ENCODE measurements around the gene HENMT1.
"Not testable (repeated sequence)": the region's sequence is repeated elsewhere in the genome, so short reads cannot be mapped to it uniquely, and the experiment has no call there.

Gene HENMT1

DNA sequence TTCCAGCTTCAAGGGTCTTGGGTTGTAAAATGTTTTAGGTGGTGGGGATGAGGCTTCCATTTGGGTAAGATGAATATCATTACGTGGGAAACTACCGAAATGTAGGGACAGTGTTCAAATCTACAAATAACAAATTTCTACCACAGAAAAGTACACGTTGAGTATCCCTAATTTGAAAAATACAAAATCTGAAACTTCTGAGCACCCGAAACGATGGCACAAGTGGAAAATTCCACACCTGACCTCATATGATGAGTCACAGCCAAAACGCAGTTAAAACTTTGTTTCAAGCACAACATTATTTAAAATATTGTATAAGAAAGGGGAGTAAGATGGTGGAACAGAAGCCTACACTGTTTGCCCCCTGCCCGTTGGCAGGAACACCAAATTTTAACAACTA, 8.8 kb upstream of the HENMT1 start:
- Histone ChIP-seq H3K4me3 (IDR thresholded peaks at IDR 0.05; ENCODE audit: insufficient read depth, low read depth, low read length) (no peak overlapping the region), H3K4me1 (ENCODE audit: low read depth, poor library complexity, severe bottlenecking) (no peaks in the 10 kb centered on the region), H3K27me3 (ENCODE audit: insufficient read depth, low read depth) (no peaks in the 10 kb centered on the region), H3K79me2 (ENCODE audit: insufficient read depth, low read depth) (no peaks in the 10 kb centered on the region), H3K27ac (no peak overlapping the region), H3K4me2 (no peak overlapping the region), H3K36me3 (ENCODE audit: insufficient read depth) (no peaks in the 10 kb centered on the region), H2AFZ (ENCODE audit: low read depth) (no peak overlapping the region), H3K9ac (no peak overlapping the region), H4K20me1 (ENCODE audit: insufficient read depth) (no peaks in the 10 kb centered on the region)
- TF ChIP-seq, protein P1, sequence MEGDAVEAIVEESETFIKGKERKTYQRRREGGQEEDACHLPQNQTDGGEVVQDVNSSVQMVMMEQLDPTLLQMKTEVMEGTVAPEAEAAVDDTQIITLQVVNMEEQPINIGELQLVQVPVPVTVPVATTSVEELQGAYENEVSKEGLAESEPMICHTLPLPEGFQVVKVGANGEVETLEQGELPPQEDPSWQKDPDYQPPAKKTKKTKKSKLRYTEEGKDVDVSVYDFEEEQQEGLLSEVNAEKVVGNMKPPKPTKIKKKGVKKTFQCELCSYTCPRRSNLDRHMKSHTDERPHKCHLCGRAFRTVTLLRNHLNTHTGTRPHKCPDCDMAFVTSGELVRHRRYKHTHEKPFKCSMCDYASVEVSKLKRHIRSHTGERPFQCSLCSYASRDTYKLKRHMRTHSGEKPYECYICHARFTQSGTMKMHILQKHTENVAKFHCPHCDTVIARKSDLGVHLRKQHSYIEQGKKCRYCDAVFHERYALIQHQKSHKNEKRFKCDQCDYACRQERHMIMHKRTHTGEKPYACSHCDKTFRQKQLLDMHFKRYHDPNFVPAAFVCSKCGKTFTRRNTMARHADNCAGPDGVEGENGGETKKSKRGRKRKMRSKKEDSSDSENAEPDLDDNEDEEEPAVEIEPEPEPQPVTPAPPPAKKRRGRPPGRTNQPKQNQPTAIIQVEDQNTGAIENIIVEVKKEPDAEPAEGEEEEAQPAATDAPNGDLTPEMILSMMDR (conservative IDR thresholded peaks at IDR 0.05; ENCODE audit: low read depth, low read length): no peak

DNA sequence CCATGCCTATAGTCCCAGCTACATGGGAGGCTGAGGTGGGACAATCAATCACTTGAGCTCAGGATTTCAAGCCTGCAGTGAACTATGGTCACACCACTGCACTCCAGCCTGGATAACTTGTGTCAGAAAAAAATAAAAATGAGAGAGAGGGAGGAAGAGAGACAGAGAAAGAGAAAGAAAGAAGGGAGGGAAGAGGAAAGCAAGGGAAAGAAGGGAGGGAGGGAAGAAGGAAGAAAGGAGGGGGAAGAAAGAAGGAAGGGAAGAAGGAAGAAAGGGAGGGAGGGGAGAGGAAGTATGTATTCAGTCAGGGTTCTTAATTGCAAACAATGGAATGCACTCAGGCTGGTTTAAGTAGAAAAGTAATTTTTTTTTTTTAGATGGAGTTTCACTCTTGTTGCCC, 7.9 kb upstream of the HENMT1 start:
- no peak overlapping the region for H3K27ac ChIP-seq
- no peaks in the 10 kb centered on the region for H3K4me1 ChIP-seq (ENCODE audit: low read depth, poor library complexity, severe bottlenecking)
- no peak overlapping the region for H3K4me2 ChIP-seq
- no peaks in the 10 kb centered on the region for H3K36me3 ChIP-seq (ENCODE audit: insufficient read depth)
- H4K20me1 ChIP-seq (ENCODE audit: insufficient read depth): no peaks in the 10 kb centered on the region
- no peak overlapping the region for H3K9ac ChIP-seq
- TF ChIP-seq, protein P1 (conservative IDR thresholded peaks at IDR 0.05; ENCODE audit: low read depth, low read length): no peak
- no peak overlapping the region for H2AFZ ChIP-seq (ENCODE audit: low read depth)
- H3K27me3 ChIP-seq (ENCODE audit: insufficient read depth, low read depth): no peaks in the 10 kb centered on the region
- H3K4me3 ChIP-seq (IDR thresholded peaks at IDR 0.05; ENCODE audit: insufficient read depth, low read depth, low read length): no peak overlapping the region
- no peaks in the 10 kb centered on the region for H3K79me2 ChIP-seq (ENCODE audit: insufficient read depth, low read depth)

DNA sequence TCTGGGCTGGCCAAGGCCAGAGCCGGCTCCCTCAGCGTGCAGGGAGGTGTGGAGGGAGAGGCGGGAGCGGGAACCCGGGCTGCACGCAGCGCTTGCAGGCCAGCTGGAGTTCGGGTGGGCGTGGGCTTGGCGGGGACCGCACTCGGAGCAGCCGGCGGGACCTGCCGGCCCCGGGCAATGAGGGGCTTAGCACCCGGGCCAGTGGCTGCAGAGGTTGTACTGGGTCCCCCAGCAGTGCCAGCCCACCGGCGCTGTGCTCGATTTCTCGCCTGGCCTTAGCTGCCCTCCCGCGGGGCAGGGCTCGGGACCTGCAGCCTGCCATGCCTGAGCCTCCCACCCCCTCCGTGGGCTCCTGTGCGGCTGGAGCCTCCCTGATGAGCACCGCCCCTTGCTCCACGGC, 6.5 kb upstream of the HENMT1 start:
- not testable (repeated sequence) for H3K4me2 ChIP-seq; H3K9ac ChIP-seq; H3K4me3 ChIP-seq (IDR thresholded peaks at IDR 0.05; ENCODE audit: insufficient read depth, low read depth, low read length); H3K36me3 ChIP-seq (ENCODE audit: insufficient read depth); H3K27me3 ChIP-seq (ENCODE audit: insufficient read depth, low read depth); H3K4me1 ChIP-seq (ENCODE audit: low read depth, poor library complexity, severe bottlenecking); H4K20me1 ChIP-seq (ENCODE audit: insufficient read depth); H3K27ac ChIP-seq; H2AFZ ChIP-seq (ENCODE audit: low read depth); H3K79me2 ChIP-seq (ENCODE audit: insufficient read depth, low read depth)

- TF ChIP-seq, protein P1 (conservative IDR thresholded peaks at IDR 0.05; ENCODE audit: low read depth, low read length): no peak
- Histone ChIP-seq H4K20me1 (ENCODE audit: insufficient read depth) (no peaks in the 10 kb centered on the region), H3K27ac (no peak overlapping the region), H3K4me1 (ENCODE audit: low read depth, poor library complexity, severe bottlenecking) (no peaks in the 10 kb centered on the region), H3K36me3 (ENCODE audit: insufficient read depth) (no peaks in the 10 kb centered on the region), H3K79me2 (ENCODE audit: insufficient read depth, low read depth) (no peaks in the 10 kb centered on the region), H2AFZ (ENCODE audit: low read depth) (no peak overlapping the region), H3K9ac (no peak overlapping the region), H3K27me3 (ENCODE audit: insufficient read depth, low read depth) (no peaks in the 10 kb centered on the region), H3K4me3 (IDR thresholded peaks at IDR 0.05; ENCODE audit: insufficient read depth, low read depth, low read length) (no peak overlapping the region), H3K4me2 (no peak overlapping the region)
These were observed 4.9 kb upstream of the HENMT1 start for GRCh38 chr1:108665771-108666170.

DNA sequence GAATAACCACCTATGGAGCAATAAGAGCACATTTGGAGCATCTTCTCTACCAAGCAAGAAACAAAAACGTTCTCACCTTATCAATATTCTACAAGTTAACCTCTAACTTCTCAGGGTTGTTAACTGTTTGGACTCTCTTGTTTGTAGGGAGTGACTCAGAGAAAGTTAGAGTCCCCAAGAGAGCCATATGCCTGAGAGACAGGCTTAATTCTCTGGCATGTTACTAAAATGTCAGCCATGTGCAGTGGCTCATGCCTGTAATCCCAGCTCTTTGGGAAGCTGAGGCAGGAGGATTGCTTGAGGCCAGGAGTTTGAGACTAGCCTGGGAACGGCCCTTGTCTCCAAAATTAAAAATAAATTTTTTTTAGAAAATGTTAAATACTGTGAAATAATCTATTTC, 4.2 kb upstream of the HENMT1 start:
- Histone ChIP-seq H3K27ac (no peak overlapping the region), H4K20me1 (ENCODE audit: insufficient read depth) (no peaks in the 10 kb centered on the region), H3K4me2 (no peak overlapping the region), H3K36me3 (ENCODE audit: insufficient read depth) (no peaks in the 10 kb centered on the region), H3K4me1 (ENCODE audit: low read depth, poor library complexity, severe bottlenecking) (no peaks in the 10 kb centered on the region), H3K79me2 (ENCODE audit: insufficient read depth, low read depth) (no peaks in the 10 kb centered on the region), H3K9ac (no peak overlapping the region), H2AFZ (ENCODE audit: low read depth) (no peak overlapping the region), H3K4me3 (IDR thresholded peaks at IDR 0.05; ENCODE audit: insufficient read depth, low read depth, low read length) (no peak overlapping the region), H3K27me3 (ENCODE audit: insufficient read depth, low read depth) (no peaks in the 10 kb centered on the region)
- TF ChIP-seq, protein P1 (conservative IDR thresholded peaks at IDR 0.05; ENCODE audit: low read depth, low read length): no peak
